Testis (tissue), 2 donors: ENCODE results near the gene TTLL8.

ENCODE experiments used
- CTCF ChIP-seq, 3 experiments: fragments of 450-650 bp in 2 of 3; fragments of 200-600 bp in 1 of 3; sonication (generic) in 1 of 3; IDR thresholded peaks; one replicate each; pipeline ENCODE4 v1.5.1; 2016 to 2019; ENCODE audit warnings: antibody characterized with exemption in 3 of 3, mild to moderate bottlenecking in 2 of 3, moderate library complexity in 1 of 3
- POLR2A ChIP-seq: fragments of 450-650 bp; IDR thresholded peaks from one replicate; pipeline ENCODE4 v1.6.1; 2017; ENCODE audit warnings: antibody characterized with exemption, mild to moderate bottlenecking, moderate library complexity

DNA sequence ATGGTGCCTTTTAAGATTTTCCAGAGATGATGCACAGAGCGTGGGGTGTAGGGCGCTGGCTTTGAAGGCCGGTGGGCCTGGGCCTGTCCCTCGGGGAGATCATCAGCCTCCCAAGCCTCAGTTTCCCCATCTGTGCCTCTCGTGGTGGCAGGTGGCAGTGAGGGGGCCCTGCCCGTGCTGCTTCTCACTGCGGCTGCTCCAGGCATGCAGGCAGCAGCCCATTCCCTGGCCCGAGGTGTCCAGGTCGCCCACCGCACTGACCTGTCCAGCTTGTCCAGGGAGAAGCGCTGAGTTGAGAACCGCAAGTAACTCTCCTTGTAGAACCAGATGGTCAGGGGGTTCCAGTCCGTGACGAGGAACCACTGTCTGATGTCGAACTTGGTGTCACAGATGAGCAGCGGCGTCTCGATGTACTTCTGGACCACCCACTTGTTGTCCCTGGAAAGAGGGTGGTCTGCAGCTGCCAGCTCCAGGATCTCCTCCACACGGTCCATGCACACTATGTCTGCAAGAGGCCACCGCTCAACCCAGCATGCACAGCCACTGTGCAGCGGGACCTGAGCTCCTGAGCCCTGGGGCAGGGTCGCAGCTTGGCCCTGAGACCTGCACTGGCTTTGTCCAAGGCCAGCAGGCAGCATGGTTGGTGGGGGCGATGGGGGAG, 25.0 kb downstream of the TTLL8 start:
- no peak for TF ChIP-seq POLR2A
- TF ChIP-seq CTCF (IDR thresholded peaks at IDR 0.05) = no peak
